DOHH2 (cell line): ENCODE results near the gene OR10G7.

Source experiments
- H3F3A ChIP-seq: fragments of 200-600 bp; sonication (generic), shearing (Covaris generic); 2 replicates; pipeline ENCODE4 v1.6.0; 2016; ENCODE audit warnings: antibody characterized with exemption, mild to moderate bottlenecking; ENCODE audit not compliant: control insufficient read depth, insufficient read depth
- H3K27ac ChIP-seq: fragments of 200-600 bp; sonication (generic); 2 replicates; pipeline ENCODE4 v1.5.1; 2014; ENCODE audit warnings: low read depth, mild to moderate bottlenecking, low read length, moderate library complexity
- H3K27me3 ChIP-seq: fragments of 200-600 bp; sonication (generic); 2 replicates; pipeline ENCODE4 v1.6.1; 2014; ENCODE audit warnings: mild to moderate bottlenecking, low read length, mixed read lengths; ENCODE audit not compliant: control insufficient read depth
- H3K36me3 ChIP-seq: fragments of 200-600 bp; sonication (generic); 2 replicates; pipeline ENCODE4 v1.6.1; 2014; ENCODE audit warnings: mild to moderate bottlenecking, low read length, moderate library complexity, mixed read lengths; ENCODE audit not compliant: control insufficient read depth
- H3K4me1 ChIP-seq: fragments of 200-600 bp; sonication (generic); 2 replicates; pipeline ENCODE4 v1.6.1; 2014; ENCODE audit warnings: mild to moderate bottlenecking, low read length, mixed read lengths; ENCODE audit not compliant: control insufficient read depth
- H3K4me2 ChIP-seq: fragments of 200-600 bp; sonication (generic); 2 replicates; pipeline ENCODE4 v1.6.0; 2014; ENCODE audit warnings: mild to moderate bottlenecking, low read length, moderate library complexity
- H3K4me3 ChIP-seq: fragments of 200-600 bp; sonication (generic); 2 replicates; pipeline ENCODE4 v1.5.1; 2014; ENCODE audit warnings: mild to moderate bottlenecking, low read length, mixed read lengths
- H3K79me2 ChIP-seq: fragments of 200-600 bp; sonication (generic); 2 replicates; pipeline ENCODE4 v1.6.1; 2014; ENCODE audit warnings: mild to moderate bottlenecking, low read length, mixed read lengths; ENCODE audit not compliant: control insufficient read depth
- H3K9me2 ChIP-seq: fragments of 200-600 bp; sonication (generic); replicated peaks from 2 replicates; pipeline ENCODE4 v1.6.1; 2014; ENCODE audit warnings: mild to moderate bottlenecking, low read length, mixed read lengths; ENCODE audit not compliant: control insufficient read depth
- H3K9me3 ChIP-seq: fragments of 200-600 bp; sonication (generic); 2 replicates; pipeline ENCODE4 v1.6.1; 2014; ENCODE audit warnings: antibody characterized with exemption, low read length, mixed read lengths; ENCODE audit not compliant: control insufficient read depth, insufficient read depth
- H4K20me1 ChIP-seq: fragments of 200-600 bp; sonication (generic); 2 replicates; pipeline ENCODE4 v1.6.0; 2014; ENCODE audit warnings: low read depth, mild to moderate bottlenecking, antibody characterized with exemption, low read length, moderate library complexity; ENCODE audit not compliant: control insufficient read depth, insufficient read depth
- CTCF ChIP-seq: fragments of 200-600 bp; sonication (generic); IDR thresholded peaks from one replicate; pipeline ENCODE4 v1.5.1; 2014; ENCODE audit warnings: antibody characterized with exemption, mild to moderate bottlenecking, low read depth, low read length; ENCODE audit not compliant: poor library complexity, severe bottlenecking
- EZH2phosphoT487 ChIP-seq: fragments of 200-600 bp; sonication (generic); IDR thresholded peaks from 2 replicates; pipeline ENCODE4 v1.6.1; 2017; ENCODE audit warnings: borderline replicate concordance, mild to moderate bottlenecking, antibody characterized with exemption, low read length, moderate library complexity, mixed read lengths

The OR10G7 gene

GRCh38 chr11:124079631-124080326 is 38.7 kb upstream of the OR10G7 start:
- H3F3A ChIP-seq, result no peaks in the 10 kb centered on the region
- H3K79me2 ChIP-seq, result no peaks in the 10 kb centered on the region
- H3K4me2 ChIP-seq, result no peak overlapping the region
- H3K36me3 ChIP-seq, result no peaks in the 10 kb centered on the region
- no peaks in the 10 kb centered on the region for H3K4me1 ChIP-seq
- H3K4me3 ChIP-seq, result no peak overlapping the region
- H3K27me3 ChIP-seq, result peaks cover 7% of the 10 kb centered on the region; the same call in 1 of the 2 replicates
- no peak for TF ChIP-seq CTCF
- no peak for TF ChIP-seq EZH2phosphoT487
- no peak overlapping the region for H3K27ac ChIP-seq
- no peaks in the 10 kb centered on the region for H4K20me1 ChIP-seq
- H3K9me3 ChIP-seq, result no peaks in the 10 kb centered on the region
- no peaks in the 10 kb centered on the region for H3K9me2 ChIP-seq

GRCh38 chr11:124078591-124078990 is 37.5 kb upstream of the OR10G7 start:
- Histone ChIP-seq H3F3A (no peaks in the 10 kb centered on the region), H3K36me3 (no peaks in the 10 kb centered on the region)

GRCh38 chr11:124077266-124077665 is 36.1 kb upstream of the OR10G7 start:
- no peak overlapping the region for H3K4me3 ChIP-seq
- no peaks in the 10 kb centered on the region for H3F3A ChIP-seq
- H3K4me2 ChIP-seq, result no peak overlapping the region
- no peak overlapping the region for H3K27ac ChIP-seq
- TF ChIP-seq EZH2phosphoT487 (no peak), CTCF (no peak)
- H3K27me3 ChIP-seq, result peaks cover 4% of the 10 kb centered on the region; the same call in 1 of the 2 replicates
- no peaks in the 10 kb centered on the region for H3K4me1 ChIP-seq
- no peaks in the 10 kb centered on the region for H4K20me1 ChIP-seq
- H3K9me2 ChIP-seq, result no peaks in the 10 kb centered on the region
- no peaks in the 10 kb centered on the region for H3K79me2 ChIP-seq
- H3K9me3 ChIP-seq, result no peaks in the 10 kb centered on the region
- H3K36me3 ChIP-seq, result no peaks in the 10 kb centered on the region

More at GRCh38 chr11:124078591-124078990, 37.5 kb upstream of the OR10G7 start:
- Histone ChIP-seq H3K9me2 (no peaks in the 10 kb centered on the region), H4K20me1 (no peaks in the 10 kb centered on the region), H3K4me3 (no peak overlapping the region), H3K27ac (no peak overlapping the region), H3K4me1 (no peaks in the 10 kb centered on the region), H3K9me3 (no peaks in the 10 kb centered on the region), H3K4me2 (no peak overlapping the region), H3K27me3 (peaks cover 6% of the 10 kb centered on the region; the same call in 1 of the 2 replicates), H3K79me2 (no peaks in the 10 kb centered on the region)
- TF ChIP-seq CTCF (no peak), EZH2phosphoT487 (no peak)
